ENCODE measurements around the gene MBL2.

MBL2 gene

GRCh38 chr10:52772623-52773022, at the start of gene MBL2:
TSS of gene MBL2 (minus strand) at chr10:52772784. CDS start at chr10:52771635, 1,149 bp downstream.
- no peak for DNase-seq
- Histone ChIP-seq H3K4me3 (ENCODE audit: low read depth, low read length) (no peak within 1 kb of the TSS), H3K36me3 (replicated peaks) (no peaks in the 10 kb centered on the region), H3K27me3 (replicated peaks) (no peaks in the 10 kb centered on the region), H3K27ac (no peak within 1 kb of the TSS)
- no peak for TF ChIP-seq CTCF (IDR thresholded peaks at IDR 0.05; ENCODE audit: low read depth, low read length, missing control alignments)
- in situ Hi-C loops (cut with HindIII; ENCODE audit: low pct_ligation_motif_present, low sequenced_read_pairs) = no loop called here

- Histone ChIP-seq H3K27ac (no peak overlapping the region), H3K4me3 (ENCODE audit: low read depth, low read length) (no peak overlapping the region), H3K27me3 (replicated peaks) (no peaks in the 10 kb centered on the region), H3K36me3 (replicated peaks) (no peaks in the 10 kb centered on the region)
- in situ Hi-C loops (cut with HindIII; ENCODE audit: low pct_ligation_motif_present, low sequenced_read_pairs) = no loop called here
- no peak for TF ChIP-seq CTCF (IDR thresholded peaks at IDR 0.05; ENCODE audit: low read depth, low read length, missing control alignments)
- no peak for DNase-seq
Measured at GRCh38 chr10:52820309-52820708, 47.7 kb upstream of the MBL2 start.

GRCh38 chr10:52818019-52818418, 45.4 kb upstream of the MBL2 start:
- TF ChIP-seq CTCF (IDR thresholded peaks at IDR 0.05; ENCODE audit: low read depth, low read length, missing control alignments) = peak; percentile 74
- Histone ChIP-seq H3K4me3 (ENCODE audit: low read depth, low read length) (no peak overlapping the region), H3K27me3 (replicated peaks) (no peaks in the 10 kb centered on the region), H3K27ac (no peak overlapping the region), H3K36me3 (replicated peaks) (no peaks in the 10 kb centered on the region)
- in situ Hi-C loops (cut with HindIII; ENCODE audit: low pct_ligation_motif_present, low sequenced_read_pairs) = no loop called here
- DNase-seq = peak; percentile 53

- no peaks in the 10 kb centered on the region for H3K27me3 ChIP-seq (replicated peaks)
- no peak overlapping the region for H3K27ac ChIP-seq
- DNase-seq = no peak
- no peak for TF ChIP-seq CTCF (IDR thresholded peaks at IDR 0.05; ENCODE audit: low read depth, low read length, missing control alignments)
- no peaks in the 10 kb centered on the region for H3K36me3 ChIP-seq (replicated peaks)
- H3K4me3 ChIP-seq (ENCODE audit: low read depth, low read length) = no peak overlapping the region
- in situ Hi-C loops (cut with HindIII; ENCODE audit: low pct_ligation_motif_present, low sequenced_read_pairs) = no loop called here
Measured at GRCh38 chr10:52814506-52814905, 41.9 kb upstream of the MBL2 start.

GRCh38 chr10:52811776-52812175, 39.2 kb upstream of the MBL2 start:
- no peak overlapping the region for H3K4me3 ChIP-seq (ENCODE audit: low read depth, low read length)
- no peak overlapping the region for H3K27ac ChIP-seq
- TF ChIP-seq CTCF (IDR thresholded peaks at IDR 0.05; ENCODE audit: low read depth, low read length, missing control alignments) = no peak
- H3K27me3 ChIP-seq (replicated peaks) = no peaks in the 10 kb centered on the region
- no peak for DNase-seq
- H3K36me3 ChIP-seq (replicated peaks) = no peaks in the 10 kb centered on the region
- in situ Hi-C loops (cut with HindIII; ENCODE audit: low pct_ligation_motif_present, low sequenced_read_pairs) = no loop called here

GRCh38 chr10:52810761-52811160, 38.2 kb upstream of the MBL2 start:
- no peak overlapping the region for H3K4me3 ChIP-seq (ENCODE audit: low read depth, low read length)
- no peaks in the 10 kb centered on the region for H3K36me3 ChIP-seq (replicated peaks)
- DNase-seq = no peak
- H3K27me3 ChIP-seq (replicated peaks) = no peaks in the 10 kb centered on the region
- no peak overlapping the region for H3K27ac ChIP-seq
- no peak for TF ChIP-seq CTCF (IDR thresholded peaks at IDR 0.05; ENCODE audit: low read depth, low read length, missing control alignments)
- in situ Hi-C loops (cut with HindIII; ENCODE audit: low pct_ligation_motif_present, low sequenced_read_pairs) = no loop called here
